H1 (cell line): ENCODE data around the gene PYGL. TPM values are rescaled to one million over a fixed set of nuclear protein-coding genes. Genes with fewer than 3 reads are reported as not detected.

Experiments used
- CTCF ChIA-PET: fragments of 300-600 bp; sonication (Branson Sonifier 250); formaldehyde crosslinking; loops from one replicate; lab custom pipeline; 2021; ENCODE audit not compliant: partially characterized antibody; lab: Charles Lee
- POLR2A ChIA-PET: fragments of 300-600 bp; sonication (Branson Sonifier 250); formaldehyde crosslinking; loops from one replicate; lab custom pipeline; 2021; ENCODE audit warnings: inconsistent platforms; ENCODE audit not compliant: partially characterized antibody; lab: Charles Lee
- DNase-seq, 2 experiments: peaks; one replicate each; pipeline versions ENCODE4 v3.0.0 to v3.0.0-alpha.2; 2010 to 2022; ENCODE audit warnings: low spot score in 2 of 2, low read depth in 1 of 2, mixed read lengths in 1 of 2
- FAIRE-seq: peaks from 2 replicates; lab custom pipeline; 2011; peaks lifted over from hg19 to GRCh38; lab: Jason Lieb, UNC
- H2AFZ ChIP-seq: 2 replicates; pipeline ENCODE4 v1.8.1; 2012; ENCODE audit warnings: low read length, inconsistent platforms
- H2AK5ac ChIP-seq: 2 replicates; pipeline ENCODE4 v1.6.1; 2013; ENCODE audit warnings: low read depth, low read length
- H2BK120ac ChIP-seq: replicated peaks from 2 replicates; pipeline ENCODE3; 2013; ENCODE audit warnings: low read depth, low read length, inconsistent platforms
- H2BK12ac ChIP-seq: 2 replicates; pipeline ENCODE4 v1.6.1; 2013; ENCODE audit warnings: low read depth, low read length
- H2BK15ac ChIP-seq: 2 replicates; pipeline ENCODE4 v1.6.1; 2013; ENCODE audit warnings: low read length
- H2BK20ac ChIP-seq: 2 replicates; pipeline ENCODE4 v1.6.1; 2013; ENCODE audit warnings: low read length
- H2BK5ac ChIP-seq: 2 replicates; pipeline ENCODE4 v1.6.1; 2013; ENCODE audit warnings: low read depth, low read length
- H3K14ac ChIP-seq: 2 replicates; pipeline ENCODE4 v1.6.1; 2013; ENCODE audit warnings: inconsistent platforms; ENCODE audit not compliant: insufficient read length
- H3K18ac ChIP-seq: 2 replicates; pipeline ENCODE4 v1.6.1; 2013; ENCODE audit warnings: low read length; ENCODE audit errors: extremely low read depth
- H3K23ac ChIP-seq: 2 replicates; pipeline ENCODE4 v1.6.1; 2013; ENCODE audit warnings: inconsistent platforms; ENCODE audit not compliant: insufficient read length
- H3K23me2 ChIP-seq: 2 replicates; pipeline ENCODE4 v1.6.1; 2013; ENCODE audit warnings: low read depth, low read length
- H3K27ac ChIP-seq: 2 replicates; pipeline ENCODE4 v1.6.1; 2011; ENCODE audit warnings: low read depth, low read length, inconsistent platforms
- H3K27me3 ChIP-seq, 4 experiments: replicated peaks in 1 of 4; 1 replicate in 1 of 4; 2 replicates in 3 of 4; pipeline versions ENCODE4 v1.6.1 to v1.8.1; 2011 to 2013; ENCODE audit warnings: low read length in 3 of 4, mild to moderate bottlenecking in 3 of 4, inconsistent platforms in 2 of 4, mixed read lengths in 2 of 4, moderate library complexity in 1 of 4; ENCODE audit not compliant: control insufficient read depth in 3 of 4, insufficient read depth in 3 of 4; ENCODE audit errors: extremely low read depth in 1 of 4
- H3K36me3 ChIP-seq, 4 experiments: 2 replicates each; pipeline versions ENCODE4 v1.6.1 to v1.8.1; 2011 to 2013; ENCODE audit warnings: mild to moderate bottlenecking in 4 of 4, low read length in 3 of 4, moderate library complexity in 2 of 4, control low read depth in 1 of 4, inconsistent platforms in 1 of 4; ENCODE audit not compliant: insufficient read depth in 4 of 4, control insufficient read depth in 2 of 4
- H3K4ac ChIP-seq: replicated peaks from 2 replicates; pipeline ENCODE3; 2013; ENCODE audit warnings: low read length, low read depth, mixed read lengths, inconsistent platforms; ENCODE audit not compliant: insufficient read length
- H3K4me1 ChIP-seq, 4 experiments: replicated peaks in 1 of 4; 1 replicate in 1 of 4; 2 replicates in 3 of 4; pipeline versions ENCODE4 v1.6.1 to v1.8.1; 2011 to 2013; ENCODE audit warnings: low read length in 3 of 4, inconsistent platforms in 2 of 4, mixed read lengths in 1 of 4; ENCODE audit not compliant: insufficient read depth in 4 of 4, control insufficient read depth in 3 of 4
- H3K4me2 ChIP-seq, 2 experiments: 2 replicates each; pipeline versions ENCODE4 v1.6.1 to v1.8.1; 2011 to 2013; ENCODE audit warnings: low read depth in 2 of 2, low read length in 2 of 2, control low read depth in 1 of 2, inconsistent platforms in 1 of 2, mild to moderate bottlenecking in 1 of 2; ENCODE audit not compliant: insufficient read depth in 1 of 2
- H3K4me3 ChIP-seq, 4 experiments: fragments of 200-600, 300-600 bp in 1 of 4; sonication (generic), shearing (Covaris generic), sonication (Bioruptor Twin) in 1 of 4; 2 replicates each; pipeline versions ENCODE4 v1.5.1 to v1.8.1; 2011 to 2016; ENCODE audit warnings: low read length in 4 of 4, low read depth in 3 of 4, control low read depth in 2 of 4, inconsistent platforms in 2 of 4, mild to moderate bottlenecking in 2 of 4, mixed read lengths in 1 of 4, moderate library complexity in 1 of 4; ENCODE audit not compliant: insufficient read depth in 2 of 4; ENCODE audit errors: extremely low read depth in 1 of 4
- H3K56ac ChIP-seq: replicated peaks from 2 replicates; pipeline ENCODE3; 2013; ENCODE audit warnings: low read depth, mild to moderate bottlenecking, mixed read lengths, low read length, inconsistent platforms; ENCODE audit not compliant: insufficient read length
- H3K79me1 ChIP-seq: 2 replicates; pipeline ENCODE4 v1.6.1; 2013; ENCODE audit warnings: low read depth, low read length, control low read depth
- H3K79me2 ChIP-seq, 2 experiments: 2 replicates each; pipeline versions ENCODE4 v1.6.1 to v1.8.1; 2012 to 2013; ENCODE audit warnings: low read length in 2 of 2, mild to moderate bottlenecking in 2 of 2, inconsistent platforms in 1 of 2; ENCODE audit not compliant: insufficient read depth in 2 of 2, control insufficient read depth in 1 of 2
- H3K9ac ChIP-seq, 4 experiments: replicated peaks in 1 of 4; 1 replicate in 1 of 4; 2 replicates in 3 of 4; pipeline versions ENCODE4 v1.6.1 to v1.8.1; 2011 to 2013; ENCODE audit warnings: low read depth in 3 of 4, low read length in 3 of 4, control low read depth in 2 of 4, mild to moderate bottlenecking in 2 of 4, moderate library complexity in 2 of 4, inconsistent platforms in 1 of 4; ENCODE audit errors: extremely low read depth in 1 of 4
- H3K9me3 ChIP-seq, 2 experiments: 2 replicates each; pipeline versions ENCODE4 v1.6.1 to v1.8.1; 2012 to 2013; ENCODE audit warnings: mild to moderate bottlenecking in 2 of 2, moderate library complexity in 2 of 2, control low read depth in 1 of 2, inconsistent platforms in 1 of 2, low read depth in 1 of 2, low read length in 1 of 2, mixed read lengths in 1 of 2; ENCODE audit not compliant: insufficient read depth in 2 of 2
- H4K20me1 ChIP-seq, 2 experiments: replicated peaks in 1 of 2; 2 replicates each; pipeline versions ENCODE3 to v1.8.1; 2011 to 2013; ENCODE audit warnings: inconsistent platforms in 2 of 2, low read length in 2 of 2, mild to moderate bottlenecking in 1 of 2; ENCODE audit not compliant: insufficient read depth in 2 of 2, control insufficient read depth in 1 of 2
- H4K5ac ChIP-seq: 2 replicates; pipeline ENCODE4 v1.6.1; 2013; ENCODE audit warnings: low read length, low read depth, mixed read lengths, inconsistent platforms; ENCODE audit not compliant: insufficient read length
- H4K8ac ChIP-seq: 2 replicates; pipeline ENCODE4 v1.8.0; 2013; ENCODE audit warnings: mild to moderate bottlenecking, moderate library complexity, low read length, inconsistent platforms; ENCODE audit not compliant: insufficient read depth; ENCODE audit errors: extremely low read depth
- H4K91ac ChIP-seq: replicated peaks from 2 replicates; pipeline ENCODE3; 2013; ENCODE audit warnings: low read length, mixed read lengths, inconsistent platforms; ENCODE audit not compliant: insufficient read length
- BCL11A ChIP-seq, 2 experiments: IDR thresholded peaks; one replicate each; pipeline ENCODE4 v1.6.1; 2011; ENCODE audit warnings: low read depth in 2 of 2, low read length in 2 of 2, mild to moderate bottlenecking in 2 of 2
- CBX5 ChIP-seq: fragments of 300-800, 300-1000 bp; sonication (generic); IDR thresholded peaks from 2 replicates; pipeline ENCODE4 v1.7.1; 2016; ENCODE audit warnings: antibody characterized with exemption, low read length, low read depth
- CEBPB ChIP-seq: IDR thresholded peaks from 2 replicates; pipeline ENCODE4 v1.6.1; 2012; ENCODE audit warnings: low read depth, low read length
- GTF2F1 ChIP-seq: IDR thresholded peaks from 2 replicates; pipeline ENCODE4 v1.6.1; 2012; ENCODE audit warnings: low read depth, low read length, improper control_type of control experiment, borderline replicate concordance
- JUN ChIP-seq: IDR thresholded peaks from 2 replicates; pipeline ENCODE4 v1.6.1; 2011; ENCODE audit warnings: low read depth, mild to moderate bottlenecking, improper control_type of control experiment, low read length
- KDM1A ChIP-seq: fragments of 200-600, 300-600 bp; sonication (generic); IDR thresholded peaks from 2 replicates; pipeline ENCODE4 v1.7.1; 2016; ENCODE audit warnings: mild to moderate bottlenecking, low read length, borderline replicate concordance
- PHF8 ChIP-seq: fragments of 200-600 bp; sonication (generic); conservative IDR thresholded peaks from 2 replicates; pipeline ENCODE4 v1.7.1; 2012; ENCODE audit warnings: low read depth, mild to moderate bottlenecking, inconsistent platforms, low read length, moderate library complexity
- POLR2A ChIP-seq, 2 experiments: IDR thresholded peaks; 1 replicate in 1 of 2; 2 replicates in 1 of 2; pipeline ENCODE4 v1.6.1; 2011; ENCODE audit warnings: low read depth in 2 of 2, low read length in 2 of 2, mild to moderate bottlenecking in 2 of 2; ENCODE audit errors: control extremely low read depth in 1 of 2
- POU5F1 ChIP-seq: IDR thresholded peaks from 2 replicates; pipeline ENCODE4 v1.6.1; 2011; ENCODE audit warnings: low read depth, mild to moderate bottlenecking, low read length, moderate library complexity
- SAP30 ChIP-seq: fragments of 300-600 bp; sonication (generic); IDR thresholded peaks from 2 replicates; pipeline ENCODE4 v1.7.1; 2012; ENCODE audit warnings: low read length, moderate library complexity, mild to moderate bottlenecking, inconsistent platforms; ENCODE audit not compliant: insufficient read depth, insufficient replicate concordance
- SIRT6 ChIP-seq: IDR thresholded peaks from one replicate; pipeline ENCODE4 v1.7.1; 2012; ENCODE audit warnings: low read length, inconsistent platforms
- SP2 ChIP-seq: IDR thresholded peaks from 2 replicates; pipeline ENCODE4 v1.6.1; 2012; ENCODE audit warnings: mild to moderate bottlenecking, low read length, inconsistent platforms
- TAF1 ChIP-seq: IDR thresholded peaks from 2 replicates; pipeline ENCODE4 v1.6.1; 2011; ENCODE audit warnings: mild to moderate bottlenecking, low read depth, low read length
- YY1 ChIP-seq: IDR thresholded peaks from 2 replicates; pipeline ENCODE4 v1.6.1; 2011; ENCODE audit warnings: low read depth, mild to moderate bottlenecking, low read length
- WGBS, 2 experiments: shearing (Covaris generic) in 1 of 2; methylation state at CpG; one replicate each; pipeline versions ENCODE4 v1.1.6 to v1.1.7; 2013 to 2015; ENCODE audit warnings: low lambda C conversion rate in 2 of 2, mixed read lengths in 2 of 2, inconsistent platforms in 1 of 2, low coverage in 1 of 2, missing lambda C conversion rate in 1 of 2; ENCODE audit not compliant: insufficient replicate concordance in 2 of 2, insufficient coverage in 1 of 2, insufficient read length in 1 of 2; ENCODE audit errors: extremely low coverage in 1 of 2, missing lambda C conversion rate in 1 of 2; 5-methylcytosine and 5-hydroxymethylcytosine counted together
- polyA plus RNA-seq, 7 experiments: library from polyadenylated mRNA; depleted of rRNA in 3 of 7; stranded (reverse) in 5 of 7; unstranded in 2 of 7; fragments of >200 nt in 5 of 7; fragments of 200-250 nt in 2 of 7; gene quantifications; 1 replicate in 5 of 7; 2 replicates in 1 of 7; 4 replicates in 1 of 7; pipeline versions ENCODE4 v1.2.1 to v1.2.3, GENCODE V29; 2011 to 2013; ENCODE audit warnings: missing spikeins in 2 of 7, mixed read lengths in 2 of 7
- total RNA-seq: library from RNA; stranded (reverse); fragmentation: NEBNext Ultra II Directional; extraction: Animal tissue kit (Norgen Biotek cat#: 25700); gene quantifications from 2 replicates; pipeline ENCODE4 v1.2.1, GENCODE V29; 2021
- TF ChIP-seq, protein P1 (sequence below): IDR thresholded peaks from 2 replicates; pipeline ENCODE4 v1.6.1; 2011; ENCODE audit warnings: low read length, improper control_type of control experiment

PYGL gene
- total and polyA plus RNA-seq, 2 of the 8 experiments (the other 6 are each of a cell fraction or from before 2014, with no cell fraction given): 26.1 to 50.5 TPM

DNA sequence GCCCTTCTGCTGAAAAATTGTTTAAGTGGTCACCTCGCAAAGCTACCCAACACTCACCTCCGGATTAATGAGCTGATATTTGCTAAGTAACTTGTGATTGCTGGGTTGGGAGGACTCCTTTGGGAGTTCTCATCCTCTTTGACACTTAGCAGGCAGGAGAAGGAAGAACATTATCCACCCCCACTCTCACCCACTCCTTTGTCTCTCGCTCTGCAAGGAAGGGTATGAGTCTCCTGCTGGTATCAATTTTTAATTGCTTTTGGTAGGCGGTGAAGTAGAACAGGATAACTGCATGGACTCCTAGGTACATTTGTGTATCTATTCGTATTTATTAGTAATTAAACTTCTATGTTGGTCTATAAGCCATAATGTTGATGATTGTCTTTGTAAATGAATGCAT lies 79.3 kb downstream of the PYGL start:
- Histone ChIP-seq H3K9ac (no peak overlapping the region), H4K8ac (no peak overlapping the region), H3K4ac (no peak overlapping the region), H3K23ac (no peak overlapping the region), H2BK12ac (no peak overlapping the region), H3K4me2 (no peak overlapping the region), H3K4me1 (peaks cover 0 to 4% (median 1%) of the 10 kb centered on the region in 4 experiments; a peak in 2 of 7 replicates), H4K20me1 (no peaks in the 10 kb centered on the region), H4K91ac (no peak overlapping the region), H2BK5ac (no peak overlapping the region), H3K14ac (no peak overlapping the region), H3K9me3 (no peaks in the 10 kb centered on the region), H2BK15ac (no peak overlapping the region), H3K23me2 (no peaks in the 10 kb centered on the region), H3K79me1 (no peaks in the 10 kb centered on the region), H3K56ac (no peak overlapping the region), H3K27me3 (no peaks in the 10 kb centered on the region), H2BK120ac (no peak overlapping the region), H4K5ac (no peak overlapping the region), H3K79me2 (no peaks in the 10 kb centered on the region), H2AFZ (no peak overlapping the region), H2BK20ac (no peak overlapping the region), H3K18ac (no peak overlapping the region), H3K36me3 (no peaks in the 10 kb centered on the region), H3K4me3 (no peak overlapping the region), H3K27ac (no peak overlapping the region), H2AK5ac (no peak overlapping the region)
- WGBS, 2 experiments: 87% methylated on average over 5 of the region's 5 CpGs; no CpG with 5 or more reads in 1 of the 2 experiments
- no peak for DNase-seq
- no peak for FAIRE-seq
- CTCF ChIA-PET: interaction anchor here (1.0 to 4.6 kb wide), 5 partner anchors 11 to 87 kb away, joined by 3 to 24 read pairs (median 5); no protein-coding TSS in a partner anchor
- POLR2A ChIA-PET: no interaction called here
- TF ChIP-seq CEBPB: no peak
- no peak for TF ChIP-seq BCL11A (IDR thresholded peaks at IDR 0.05; ENCODE audit: low read depth in 2 of 2, low read length in 2 of 2)
- TF ChIP-seq JUN: no peak
- no peak for TF ChIP-seq PHF8
- no peak for TF ChIP-seq TAF1
- TF ChIP-seq YY1: no peak
- TF ChIP-seq, protein P1, sequence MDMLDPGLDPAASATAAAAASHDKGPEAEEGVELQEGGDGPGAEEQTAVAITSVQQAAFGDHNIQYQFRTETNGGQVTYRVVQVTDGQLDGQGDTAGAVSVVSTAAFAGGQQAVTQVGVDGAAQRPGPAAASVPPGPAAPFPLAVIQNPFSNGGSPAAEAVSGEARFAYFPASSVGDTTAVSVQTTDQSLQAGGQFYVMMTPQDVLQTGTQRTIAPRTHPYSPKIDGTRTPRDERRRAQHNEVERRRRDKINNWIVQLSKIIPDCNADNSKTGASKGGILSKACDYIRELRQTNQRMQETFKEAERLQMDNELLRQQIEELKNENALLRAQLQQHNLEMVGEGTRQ: no peak
- TF ChIP-seq SIRT6: no peak
- no peak for TF ChIP-seq SP2
- TF ChIP-seq POLR2A (IDR thresholded peaks at IDR 0.05; ENCODE audit: control extremely low read depth in 1 of 2, low read depth in 2 of 2, low read length in 2 of 2): no peak
- TF ChIP-seq SAP30: no peak
- TF ChIP-seq POU5F1: no peak
- TF ChIP-seq CBX5: no peak
- no peak for TF ChIP-seq GTF2F1
- no peak for TF ChIP-seq KDM1A
